H9 (cell line): Measurements from ENCODE around the gene MYL3. TPM values are rescaled to one million over a fixed set of nuclear protein-coding genes. Genes with fewer than 3 reads are reported as not detected.

Experiments
- DNase-seq: peaks from one replicate; pipeline ENCODE4 v3.0.0-alpha.2; 2017
- H2AFZ ChIP-seq: one replicate; pipeline ENCODE4 v1.6.1; 2013; ENCODE audit warnings: mild to moderate bottlenecking, low read length, control low read depth, moderate library complexity
- H2AK5ac ChIP-seq: 2 replicates; pipeline ENCODE4 v1.6.1; 2013; ENCODE audit warnings: low read length, control low read depth, mixed read lengths; ENCODE audit not compliant: insufficient read length
- H2BK120ac ChIP-seq: one replicate; pipeline ENCODE4 v1.6.1; 2013; ENCODE audit warnings: low read depth, mild to moderate bottlenecking, low read length, control low read depth, inconsistent platforms; ENCODE audit not compliant: poor library complexity, severe bottlenecking
- H2BK12ac ChIP-seq: 2 replicates; pipeline ENCODE4 v1.6.1; 2013; ENCODE audit warnings: low read length, control low read depth, mixed read lengths, low read depth; ENCODE audit not compliant: insufficient read length
- H2BK15ac ChIP-seq: 2 replicates; pipeline ENCODE4 v1.6.1; 2013; ENCODE audit warnings: low read depth, low read length, control low read depth
- H2BK20ac ChIP-seq: one replicate; pipeline ENCODE4 v1.6.1; 2013; ENCODE audit warnings: low read depth, mild to moderate bottlenecking, low read length, control low read depth, inconsistent platforms; ENCODE audit not compliant: poor library complexity, severe bottlenecking
- H2BK5ac ChIP-seq: 2 replicates; pipeline ENCODE4 v1.6.1; 2013; ENCODE audit warnings: low read length, control low read depth, mixed read lengths; ENCODE audit not compliant: insufficient read length
- H3K14ac ChIP-seq: 2 replicates; pipeline ENCODE4 v1.6.1; 2013; ENCODE audit warnings: low read length, control low read depth; ENCODE audit not compliant: insufficient read depth
- H3K18ac ChIP-seq: 2 replicates; pipeline ENCODE4 v1.6.1; 2013; ENCODE audit warnings: low read depth, mild to moderate bottlenecking, mixed read lengths, low read length, control low read depth; ENCODE audit not compliant: insufficient read length
- H3K23ac ChIP-seq: 2 replicates; pipeline ENCODE4 v1.6.1; 2013; ENCODE audit warnings: low read length, control low read depth, mixed read lengths, low read depth; ENCODE audit not compliant: insufficient read length
- H3K23me2 ChIP-seq: 2 replicates; pipeline ENCODE4 v1.6.1; 2013; ENCODE audit warnings: low read depth, mild to moderate bottlenecking, mixed read lengths, low read length, control low read depth; ENCODE audit not compliant: insufficient read length, poor library complexity, severe bottlenecking
- H3K27ac ChIP-seq: 2 replicates; pipeline ENCODE4 v1.5.1; 2013; ENCODE audit warnings: low read length, control low read depth, mixed read lengths, low read depth; ENCODE audit not compliant: insufficient read length
- H3K27me3 ChIP-seq: 2 replicates; pipeline ENCODE4 v1.6.1; 2013; ENCODE audit warnings: low read length, control low read depth, inconsistent platforms; ENCODE audit not compliant: insufficient read depth
- H3K4ac ChIP-seq: 2 replicates; pipeline ENCODE4 v1.6.1; 2013; ENCODE audit warnings: low read depth, mild to moderate bottlenecking, control low read depth, inconsistent platforms, low read length, moderate library complexity
- H3K4me1 ChIP-seq: 2 replicates; pipeline ENCODE4 v1.6.1; 2013; ENCODE audit warnings: low read length, control low read depth, inconsistent platforms; ENCODE audit not compliant: insufficient read depth
- H3K4me2 ChIP-seq: 2 replicates; pipeline ENCODE4 v1.6.1; 2013; ENCODE audit warnings: low read length, control low read depth, mixed read lengths; ENCODE audit not compliant: insufficient read length, insufficient read depth
- H3K56ac ChIP-seq: 2 replicates; pipeline ENCODE4 v1.6.1; 2013; ENCODE audit warnings: low read depth, mild to moderate bottlenecking, mixed read lengths, low read length, control low read depth; ENCODE audit not compliant: insufficient read length
- H3K79me1 ChIP-seq: 2 replicates; pipeline ENCODE4 v1.6.1; 2013; ENCODE audit warnings: low read depth, mild to moderate bottlenecking, moderate library complexity, low read length, control low read depth, inconsistent platforms; ENCODE audit not compliant: insufficient read depth, poor library complexity, severe bottlenecking
- H3K79me2 ChIP-seq: 2 replicates; pipeline ENCODE4 v1.6.1; 2013; ENCODE audit warnings: low read length, control low read depth, inconsistent platforms; ENCODE audit not compliant: insufficient read depth
- H3K9ac ChIP-seq: 2 replicates; pipeline ENCODE4 v1.6.1; 2013; ENCODE audit warnings: low read length, control low read depth, mixed read lengths; ENCODE audit not compliant: insufficient read length; ENCODE audit errors: extremely low read depth
- H3K9me3 ChIP-seq: one replicate; pipeline ENCODE4 v1.6.1; 2013; ENCODE audit warnings: low read depth, low read length, inconsistent platforms; ENCODE audit not compliant: control insufficient read depth
- H3T11ph ChIP-seq: one replicate; pipeline ENCODE4 v1.6.1; 2013; ENCODE audit warnings: mild to moderate bottlenecking, low read length, control low read depth, inconsistent platforms
- H4K20me1 ChIP-seq: one replicate; pipeline ENCODE4 v1.6.1; 2013; ENCODE audit not compliant: control insufficient read depth, insufficient read length, insufficient read depth
- H4K5ac ChIP-seq: 2 replicates; pipeline ENCODE4 v1.6.1; 2013; ENCODE audit warnings: low read depth, mild to moderate bottlenecking, mixed read lengths, low read length, control low read depth; ENCODE audit not compliant: insufficient read length
- H4K8ac ChIP-seq: replicated peaks from 2 replicates; pipeline ENCODE4 v1.6.1; 2013; ENCODE audit warnings: low read length, control low read depth, mixed read lengths, low read depth; ENCODE audit not compliant: insufficient read length
- H4K91ac ChIP-seq: 2 replicates; pipeline ENCODE4 v1.6.1; 2013; ENCODE audit warnings: low read depth, mild to moderate bottlenecking, moderate library complexity, mixed read lengths, low read length, control low read depth; ENCODE audit not compliant: insufficient read length
- H3K27ac Mint-ChIP-seq, 3 experiments: 2 replicates in 2 of 3; 3 replicates in 1 of 3; pipeline ENCODE4 v1.8.0; 2020 to 2021; ENCODE audit warnings: mixed read lengths in 3 of 3, mild to moderate bottlenecking in 1 of 3, moderate library complexity in 1 of 3
- H3K27me3 Mint-ChIP-seq: 2 replicates; pipeline ENCODE4 v1.8.0; 2021; ENCODE audit warnings: low read depth, mild to moderate bottlenecking, moderate library complexity, mixed read lengths
- H3K36me3 Mint-ChIP-seq, 3 experiments: 2 replicates in 2 of 3; 3 replicates in 1 of 3; pipeline ENCODE4 v1.8.0; 2020 to 2021; ENCODE audit warnings: low read depth in 3 of 3, mixed read lengths in 3 of 3; ENCODE audit not compliant: insufficient read depth in 1 of 3
- H3K4me1 Mint-ChIP-seq, 2 experiments: 2 replicates each; pipeline ENCODE4 v1.8.0; 2020; ENCODE audit warnings: mixed read lengths in 2 of 2
- H3K4me3 Mint-ChIP-seq, 2 experiments: 2 replicates in 1 of 2; 3 replicates in 1 of 2; pipeline ENCODE4 v1.8.0; 2020 to 2021; ENCODE audit warnings: mild to moderate bottlenecking in 2 of 2, mixed read lengths in 2 of 2, moderate library complexity in 1 of 2
- H3K9me3 Mint-ChIP-seq, 2 experiments: 2 replicates in 1 of 2; 3 replicates in 1 of 2; pipeline ENCODE4 v1.8.0; 2020; ENCODE audit warnings: mild to moderate bottlenecking in 2 of 2, mixed read lengths in 2 of 2, moderate library complexity in 1 of 2
- whole genome bisulfite sequencing: extraction: QIAGEN DNeasy Blood & Tissue Kit; methylation state at CpG from one replicate; pipeline ENCODE4 v1.1.7; 2013; ENCODE audit warnings: missing lambda C conversion rate, low lambda C conversion rate, mixed read lengths; ENCODE audit not compliant: insufficient read length; ENCODE audit errors: extremely low coverage; 5-methylcytosine and 5-hydroxymethylcytosine counted together
- total RNA-seq: library from RNA; stranded (reverse); gene quantifications from 2 replicates; pipeline ENCODE4 v1.2.1, GENCODE V29; 2021
- TF ChIP-seq, protein P1 (sequence below): fragments of 200-600 bp; sonication (generic); conservative IDR thresholded peaks from 3 replicates; pipeline ENCODE4 v1.8.0; 2021; ENCODE audit warnings: antibody characterized with exemption, mild to moderate bottlenecking

Gene MYL3
- total RNA-seq, 1 experiment from 2014 or later, result 0.24 TPM

DNA sequence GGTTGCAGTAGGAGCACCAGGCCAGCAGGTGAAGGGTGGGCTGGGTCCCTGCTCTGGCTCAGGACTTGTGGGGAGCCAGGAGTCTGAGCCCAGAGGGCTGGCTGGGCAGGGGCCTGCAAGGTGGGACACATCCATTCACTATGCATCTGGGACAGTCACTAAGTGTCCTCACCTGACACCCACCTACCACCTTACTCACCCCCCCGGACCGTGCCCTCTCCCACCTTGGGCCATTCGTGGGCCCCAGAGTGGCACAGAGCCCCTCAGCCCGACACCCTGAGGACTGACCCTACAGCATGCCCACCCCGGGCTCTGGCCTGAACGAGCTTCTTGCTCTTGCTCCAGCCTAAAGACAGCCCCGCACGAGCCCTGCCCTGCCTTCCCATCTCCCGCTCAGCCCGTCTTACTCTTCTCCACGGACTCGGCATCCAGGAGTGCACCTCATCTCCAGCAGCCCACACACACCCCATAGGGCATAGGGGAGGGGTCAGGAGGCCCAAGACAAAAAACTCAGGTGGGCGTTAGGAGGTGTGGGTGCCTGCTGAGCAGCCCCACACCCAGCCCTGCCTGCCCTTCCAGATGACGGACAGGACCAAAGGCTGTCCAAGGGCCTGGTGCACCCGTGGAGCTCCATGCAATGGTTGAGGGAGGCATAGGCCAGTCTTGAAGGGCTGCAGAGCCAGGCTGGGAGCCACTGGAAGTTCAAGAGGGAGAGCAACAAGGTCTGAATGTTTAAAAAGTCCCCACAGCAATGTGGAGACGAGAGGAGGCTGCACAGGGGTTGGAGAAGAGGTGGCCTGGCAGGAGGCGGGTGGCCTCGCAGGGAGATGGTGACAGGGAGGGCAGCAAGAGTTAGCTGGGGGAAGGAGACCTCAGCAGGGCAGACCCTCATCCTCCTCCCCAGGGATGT is 41.3 kb upstream of the MYL3 start:
- no CpG with 5 or more reads among the region's 18 CpGs for WGBS
- Mint-ChIP-seq H3K4me3 (no peak overlapping the region), H3K27ac (no peak overlapping the region; a peak in 1 of 7 replicates), H3K27me3 (peaks cover 2% of the 10 kb centered on the region; the same call in 1 of the 2 replicates), H3K9me3 (no peaks in the 10 kb centered on the region), H3K4me1 (peaks cover 3% of the 10 kb centered on the region in 2 experiments; a peak in 3 of 4 replicates), H3K36me3 (no peaks in the 10 kb centered on the region)
- no peak overlapping the region for H3K18ac ChIP-seq
- H2BK12ac ChIP-seq, result no peak overlapping the region
- no peaks in the 10 kb centered on the region for H3K79me2 ChIP-seq
- no peak overlapping the region for H3T11ph ChIP-seq
- H3K23ac ChIP-seq, result no peak overlapping the region
- no peak overlapping the region for H2BK120ac ChIP-seq
- no peaks in the 10 kb centered on the region for H3K9me3 ChIP-seq
- no peaks in the 10 kb centered on the region; the same call in 1 of the 2 replicates for H3K27me3 ChIP-seq
- no peak overlapping the region; the same call in 1 of the 2 replicates for H3K14ac ChIP-seq
- H3K79me1 ChIP-seq, result no peaks in the 10 kb centered on the region
- no peak overlapping the region for H3K4ac ChIP-seq
- no peaks in the 10 kb centered on the region for H3K4me1 ChIP-seq
- H2AK5ac ChIP-seq, result no peak overlapping the region
- no peak for DNase-seq
- TF ChIP-seq, protein P1, sequence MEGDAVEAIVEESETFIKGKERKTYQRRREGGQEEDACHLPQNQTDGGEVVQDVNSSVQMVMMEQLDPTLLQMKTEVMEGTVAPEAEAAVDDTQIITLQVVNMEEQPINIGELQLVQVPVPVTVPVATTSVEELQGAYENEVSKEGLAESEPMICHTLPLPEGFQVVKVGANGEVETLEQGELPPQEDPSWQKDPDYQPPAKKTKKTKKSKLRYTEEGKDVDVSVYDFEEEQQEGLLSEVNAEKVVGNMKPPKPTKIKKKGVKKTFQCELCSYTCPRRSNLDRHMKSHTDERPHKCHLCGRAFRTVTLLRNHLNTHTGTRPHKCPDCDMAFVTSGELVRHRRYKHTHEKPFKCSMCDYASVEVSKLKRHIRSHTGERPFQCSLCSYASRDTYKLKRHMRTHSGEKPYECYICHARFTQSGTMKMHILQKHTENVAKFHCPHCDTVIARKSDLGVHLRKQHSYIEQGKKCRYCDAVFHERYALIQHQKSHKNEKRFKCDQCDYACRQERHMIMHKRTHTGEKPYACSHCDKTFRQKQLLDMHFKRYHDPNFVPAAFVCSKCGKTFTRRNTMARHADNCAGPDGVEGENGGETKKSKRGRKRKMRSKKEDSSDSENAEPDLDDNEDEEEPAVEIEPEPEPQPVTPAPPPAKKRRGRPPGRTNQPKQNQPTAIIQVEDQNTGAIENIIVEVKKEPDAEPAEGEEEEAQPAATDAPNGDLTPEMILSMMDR, result no peak
- no peak overlapping the region for H3K27ac ChIP-seq
- H3K4me2 ChIP-seq, result no peak overlapping the region
- no peak overlapping the region for H4K8ac ChIP-seq
- H2BK5ac ChIP-seq, result no peak overlapping the region
- H3K9ac ChIP-seq, result no peak overlapping the region
- no peak overlapping the region for H4K5ac ChIP-seq
- no peak overlapping the region for H4K91ac ChIP-seq
- H3K56ac ChIP-seq, result no peak overlapping the region
- H3K23me2 ChIP-seq, result no peaks in the 10 kb centered on the region
- H2AFZ ChIP-seq, result no peak overlapping the region
- H4K20me1 ChIP-seq, result no peaks in the 10 kb centered on the region
- H2BK20ac ChIP-seq, result no peak overlapping the region
- no peak overlapping the region for H2BK15ac ChIP-seq
